SK-N-SH (cell line): ENCODE measurements around the gene SMC1B. TPM values are rescaled to one million over a fixed set of nuclear protein-coding genes. Genes with fewer than 3 reads are reported as not detected.

ENCODE experiments used
- CTCF ChIA-PET: fragments of 300-600, 350-600 bp; formaldehyde crosslinking; extraction: SDS; loops from one replicate; lab custom pipeline; 2021; lab: Yijun Ruan, JAX
- POLR2A ChIA-PET: fragments of 350-600 bp; sonication (Branson Sonifier 250); formaldehyde crosslinking; extraction: SDS; loops from one replicate; lab custom pipeline; 2020; ENCODE audit warnings: antibody characterized with exemption, inconsistent platforms; lab: Yijun Ruan, JAX
- DNase-seq: peaks from one replicate; pipeline ENCODE4 v3.0.0; 2012
- H2AFZ ChIP-seq: fragments of 200-600 bp; sonication (generic); 2 replicates; pipeline ENCODE4 v1.8.1; 2016; ENCODE audit warnings: antibody characterized with exemption, mild to moderate bottlenecking, low read depth
- H3F3A ChIP-seq: fragments of 200-600 bp; sonication (generic); replicated peaks from 2 replicates; pipeline ENCODE3; 2016; ENCODE audit warnings: antibody characterized with exemption, mild to moderate bottlenecking; ENCODE audit not compliant: insufficient read depth
- H3K27ac ChIP-seq, 2 experiments: fragments of 200-500 bp in 1 of 2; fragments of 200-600 bp in 1 of 2; sonication (Bioruptor generic) in 1 of 2; sonication (generic), shearing (Covaris generic) in 1 of 2; 2 replicates each; pipeline versions ENCODE4 v1.5.1 to v1.6.1; 2014 to 2016; ENCODE audit warnings: low read depth in 2 of 2, inconsistent platforms in 1 of 2, low read length in 1 of 2, mild to moderate bottlenecking in 1 of 2, mixed read lengths in 1 of 2
- H3K27me3 ChIP-seq: fragments of 200-600 bp; sonication (generic), shearing (Covaris generic); 2 replicates; pipeline ENCODE4 v1.6.1; 2016; ENCODE audit warnings: mixed run types; ENCODE audit not compliant: insufficient read depth
- H3K36me3 ChIP-seq, 2 experiments: fragments of 200-500 bp in 1 of 2; fragments of 200-600 bp in 1 of 2; sonication (Bioruptor generic) in 1 of 2; sonication (generic) in 1 of 2; replicated peaks in 1 of 2; 2 replicates each; pipeline versions ENCODE3 to v1.5.1; 2014 to 2016; ENCODE audit warnings: low read length in 1 of 2, mild to moderate bottlenecking in 1 of 2; ENCODE audit not compliant: insufficient read depth in 2 of 2, control insufficient read depth in 1 of 2
- H3K4me1 ChIP-seq, 2 experiments: fragments of 200-500 bp in 1 of 2; fragments of 200-600 bp in 1 of 2; sonication (Bioruptor generic) in 1 of 2; sonication (generic), shearing (Covaris generic) in 1 of 2; 2 replicates each; pipeline versions ENCODE4 v1.5.1 to v1.6.1; 2014 to 2016; ENCODE audit warnings: low read depth in 1 of 2, low read length in 1 of 2, mixed run types in 1 of 2; ENCODE audit not compliant: insufficient read depth in 2 of 2, control insufficient read depth in 1 of 2
- H3K4me2 ChIP-seq: fragments of 200-600 bp; sonication (generic), shearing (Covaris generic); 2 replicates; pipeline ENCODE4 v1.6.1; 2017; ENCODE audit warnings: mixed run types
- H3K4me3 ChIP-seq, 2 experiments: fragments of 200-500 bp in 1 of 2; fragments of 200-600 bp in 1 of 2; sonication (Bioruptor generic) in 1 of 2; sonication (generic), shearing (Covaris generic) in 1 of 2; 2 replicates each; pipeline versions ENCODE4 v1.5.1 to v1.8.1; 2014 to 2016; ENCODE audit warnings: low read depth in 2 of 2, inconsistent platforms in 1 of 2, low read length in 1 of 2, mild to moderate bottlenecking in 1 of 2, mixed read lengths in 1 of 2, moderate library complexity in 1 of 2
- H3K79me2 ChIP-seq: fragments of 200-600 bp; sonication (generic); 2 replicates; pipeline ENCODE4 v1.8.1; 2017; ENCODE audit warnings: mild to moderate bottlenecking; ENCODE audit not compliant: insufficient read depth
- H3K9ac ChIP-seq: fragments of 200-600 bp; sonication (generic); 2 replicates; pipeline ENCODE4 v1.6.1; 2017; ENCODE audit warnings: mixed run types
- H3K9me2 ChIP-seq: fragments of 200-600 bp; sonication (generic); 2 replicates; pipeline ENCODE4 v1.6.1; 2017; ENCODE audit warnings: mixed run types
- H3K9me3 ChIP-seq: fragments of 200-600 bp; sonication (generic); 2 replicates; pipeline ENCODE4 v1.6.1; 2017; ENCODE audit warnings: mixed run types, mild to moderate bottlenecking, moderate library complexity
- H4K20me1 ChIP-seq: fragments of 200-600 bp; sonication (generic); 2 replicates; pipeline ENCODE4 v1.6.1; 2017; ENCODE audit warnings: mild to moderate bottlenecking, mixed run types; ENCODE audit not compliant: insufficient read depth
- CHD2 ChIP-seq: fragments of 150-350 bp; IDR thresholded peaks from 2 replicates; pipeline ENCODE4 v1.6.1; 2018; ENCODE audit warnings: low read length; ENCODE audit not compliant: partially characterized antibody
- EP300 ChIP-seq, 2 experiments: IDR thresholded peaks; 2 replicates each; pipeline versions ENCODE4 v1.4.0 to v1.6.1; 2012; ENCODE audit warnings: borderline replicate concordance in 1 of 2, low read depth in 1 of 2, low read length in 1 of 2
- FOSL2 ChIP-seq: IDR thresholded peaks from 2 replicates; pipeline ENCODE4 v1.4.0; 2012; ENCODE audit warnings: low read depth, mild to moderate bottlenecking, moderate library complexity, borderline replicate concordance
- FOXJ3 ChIP-seq: sonication (generic); formaldehyde crosslinking; IDR thresholded peaks from 2 replicates; pipeline ENCODE4 v1.5.1; 2020; ENCODE audit warnings: mild to moderate bottlenecking, missing genetic modification reagents
- GATA2 ChIP-seq: sonication (generic); formaldehyde crosslinking; IDR thresholded peaks from 2 replicates; pipeline ENCODE4 v1.5.0; 2020; ENCODE audit warnings: mild to moderate bottlenecking, missing genetic modification reagents
- MEF2A ChIP-seq: IDR thresholded peaks from 2 replicates; pipeline ENCODE4 v1.4.0; 2012; ENCODE audit warnings: low read depth, borderline replicate concordance
- MXI1 ChIP-seq: IDR thresholded peaks from 2 replicates; pipeline ENCODE4 v1.6.1; 2012; ENCODE audit warnings: mild to moderate bottlenecking, low read depth, low read length, improper control_type of control experiment
- NRF1 ChIP-seq: IDR thresholded peaks from 2 replicates; pipeline ENCODE4 v1.6.1; 2012; ENCODE audit warnings: low read depth, mild to moderate bottlenecking, low read length
- RCOR1 ChIP-seq: fragments of 150-350 bp; IDR thresholded peaks from 2 replicates; pipeline ENCODE4 v1.6.1; 2017; ENCODE audit warnings: antibody characterized with exemption, low read length
- RFX5 ChIP-seq: IDR thresholded peaks from 2 replicates; pipeline ENCODE4 v1.6.1; 2012; ENCODE audit warnings: mild to moderate bottlenecking, improper control_type of control experiment, low read length
- SIN3A ChIP-seq: IDR thresholded peaks from 2 replicates; pipeline ENCODE4 v1.6.1; 2012; ENCODE audit warnings: low read depth, mild to moderate bottlenecking, low read length, moderate library complexity, borderline replicate concordance
- SMC3 ChIP-seq: IDR thresholded peaks from 2 replicates; pipeline ENCODE4 v1.6.1; 2012; ENCODE audit warnings: low read depth, low read length, improper control_type of control experiment
- TEAD4 ChIP-seq: IDR thresholded peaks from 2 replicates; pipeline ENCODE4 v1.4.0; 2012; ENCODE audit warnings: mild to moderate bottlenecking, borderline replicate concordance; ENCODE audit not compliant: insufficient read depth
- USF1 ChIP-seq: IDR thresholded peaks from 2 replicates; pipeline ENCODE4 v1.4.0; 2012; ENCODE audit warnings: low read depth, borderline replicate concordance
- YY1 ChIP-seq: IDR thresholded peaks from 2 replicates; pipeline ENCODE4 v1.4.0; 2012; ENCODE audit warnings: low read depth, mild to moderate bottlenecking
- ZBTB33 ChIP-seq: IDR thresholded peaks from 2 replicates; pipeline ENCODE4 v1.4.0; 2012; ENCODE audit warnings: low read depth, borderline replicate concordance
- WGBS: methylation state at CpG from one replicate; pipeline ENCODE4 v1.1.6; 2017; ENCODE audit warnings: low lambda C conversion rate; 5-methylcytosine and 5-hydroxymethylcytosine counted together
- polyA plus RNA-seq, 3 experiments: library from polyadenylated mRNA; depleted of rRNA; stranded (reverse); fragments of >200 nt; gene quantifications; 2 replicates each; pipeline ENCODE4 v1.2.3, GENCODE V29; 2012
- TF ChIP-seq, protein P1 (sequence below): IDR thresholded peaks from 2 replicates; pipeline ENCODE4 v1.6.1; 2012; ENCODE audit warnings: mild to moderate bottlenecking, low read depth, low read length, moderate library complexity

SMC1B gene
- polyA plus RNA-seq, 1 of the 3 experiments (the other 2 are of a cell fraction), result not detected

DNA sequence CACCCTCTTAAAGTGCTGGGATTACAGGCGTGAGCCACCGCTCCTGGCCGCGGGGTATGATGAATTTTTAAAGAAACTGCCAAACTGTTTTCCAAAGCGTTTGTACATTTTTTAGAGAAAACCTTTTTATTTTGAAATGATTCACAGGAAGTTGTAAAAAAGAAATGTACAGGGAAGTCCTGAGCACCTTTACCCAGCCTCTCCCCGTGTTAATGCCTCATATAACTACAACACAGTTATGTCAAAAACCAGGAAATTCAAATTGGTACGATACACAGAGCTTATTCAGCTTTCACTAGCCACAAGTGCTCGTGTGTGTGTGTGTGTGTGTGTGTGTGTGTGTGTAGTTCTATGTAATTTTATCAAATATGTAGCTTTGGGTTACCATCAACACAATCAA, 110.6 kb downstream of the SMC1B start:
- no peak for DNase-seq
- Histone ChIP-seq H4K20me1 (no peaks in the 10 kb centered on the region), H3K4me2 (no peak overlapping the region), H2AFZ (no peak overlapping the region), H3K9ac (no peak overlapping the region), H3K27me3 (no peaks in the 10 kb centered on the region), H3K4me3 (no peak overlapping the region), H3K36me3 (no peaks in the 10 kb centered on the region), H3K9me2 (no peaks in the 10 kb centered on the region), H3F3A (peaks cover 5% of the 10 kb centered on the region), H3K9me3 (no peaks in the 10 kb centered on the region), H3K4me1 (peaks cover 0 to 4% of the 10 kb centered on the region in 2 experiments; a peak in 1 of 4 replicates), H3K27ac (no peak overlapping the region), H3K79me2 (no peaks in the 10 kb centered on the region)
- POLR2A ChIA-PET, result no interaction called here
- CTCF ChIA-PET, result interaction anchor here (1.0 kb wide), 1 partner anchor 39 kb away, joined by 3 read pairs; no protein-coding TSS in a partner anchor
- WGBS, result 78% methylated on average over 8 of the region's 8 CpGs
- TF ChIP-seq USF1 (no peak), EP300 (IDR thresholded peaks at IDR 0.05; ENCODE audit: borderline replicate concordance in 1 of 2, low read depth in 1 of 2, low read length in 1 of 2) (no peak), RCOR1 (no peak), MXI1 (no peak), TEAD4 (no peak), YY1 (no peak), NRF1 (no peak), RFX5 (no peak), ZBTB33 (no peak), FOSL2 (no peak), CHD2 (no peak), SIN3A (no peak), FOXJ3 (CRISPR knock-in tag) (no peak), SMC3 (no peak), MEF2A (no peak), GATA2 (CRISPR knock-in tag) (no peak)
- TF ChIP-seq, protein P1, sequence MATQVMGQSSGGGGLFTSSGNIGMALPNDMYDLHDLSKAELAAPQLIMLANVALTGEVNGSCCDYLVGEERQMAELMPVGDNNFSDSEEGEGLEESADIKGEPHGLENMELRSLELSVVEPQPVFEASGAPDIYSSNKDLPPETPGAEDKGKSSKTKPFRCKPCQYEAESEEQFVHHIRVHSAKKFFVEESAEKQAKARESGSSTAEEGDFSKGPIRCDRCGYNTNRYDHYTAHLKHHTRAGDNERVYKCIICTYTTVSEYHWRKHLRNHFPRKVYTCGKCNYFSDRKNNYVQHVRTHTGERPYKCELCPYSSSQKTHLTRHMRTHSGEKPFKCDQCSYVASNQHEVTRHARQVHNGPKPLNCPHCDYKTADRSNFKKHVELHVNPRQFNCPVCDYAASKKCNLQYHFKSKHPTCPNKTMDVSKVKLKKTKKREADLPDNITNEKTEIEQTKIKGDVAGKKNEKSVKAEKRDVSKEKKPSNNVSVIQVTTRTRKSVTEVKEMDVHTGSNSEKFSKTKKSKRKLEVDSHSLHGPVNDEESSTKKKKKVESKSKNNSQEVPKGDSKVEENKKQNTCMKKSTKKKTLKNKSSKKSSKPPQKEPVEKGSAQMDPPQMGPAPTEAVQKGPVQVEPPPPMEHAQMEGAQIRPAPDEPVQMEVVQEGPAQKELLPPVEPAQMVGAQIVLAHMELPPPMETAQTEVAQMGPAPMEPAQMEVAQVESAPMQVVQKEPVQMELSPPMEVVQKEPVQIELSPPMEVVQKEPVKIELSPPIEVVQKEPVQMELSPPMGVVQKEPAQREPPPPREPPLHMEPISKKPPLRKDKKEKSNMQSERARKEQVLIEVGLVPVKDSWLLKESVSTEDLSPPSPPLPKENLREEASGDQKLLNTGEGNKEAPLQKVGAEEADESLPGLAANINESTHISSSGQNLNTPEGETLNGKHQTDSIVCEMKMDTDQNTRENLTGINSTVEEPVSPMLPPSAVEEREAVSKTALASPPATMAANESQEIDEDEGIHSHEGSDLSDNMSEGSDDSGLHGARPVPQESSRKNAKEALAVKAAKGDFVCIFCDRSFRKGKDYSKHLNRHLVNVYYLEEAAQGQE, result no peak
